CD14-positive monocyte (primary cell): ENCODE data around the gene KIRREL1. TPM values are rescaled to one million over a fixed set of nuclear protein-coding genes. Genes with fewer than 3 reads are reported as not detected.

Experiments
- DNase-seq, 3 donors: peaks; one replicate each; pipeline ENCODE4 v3.0.0-alpha.2; 2011 to 2022
- H2AFZ ChIP-seq: 2 replicates; pipeline ENCODE4 v1.6.0; 2012; ENCODE audit warnings: mild to moderate bottlenecking, low read depth, low read length, inconsistent platforms; ENCODE audit not compliant: insufficient read depth, poor library complexity, severe bottlenecking
- H3K27ac ChIP-seq, 2 donors: 1 replicate in 1 of 2; 2 replicates in 1 of 2; pipeline ENCODE4 v1.5.1; 2012 to 2013; ENCODE audit warnings: low read length in 2 of 2, control low read depth in 1 of 2, inconsistent platforms in 1 of 2, low read depth in 1 of 2, mild to moderate bottlenecking in 1 of 2
- H3K27me3 ChIP-seq, 2 donors: one replicate each; pipeline versions ENCODE4 v1.6.0 to v1.6.1; 2011 to 2013; ENCODE audit warnings: low read length in 2 of 2; ENCODE audit not compliant: control insufficient read depth in 2 of 2, insufficient read depth in 2 of 2
- H3K36me3 ChIP-seq, 2 donors: replicated peaks in 1 of 2; 1 replicate in 1 of 2; 2 replicates in 1 of 2; pipeline versions ENCODE4 v1.5.1 to v1.6.1; 2012 to 2013; ENCODE audit warnings: low read length in 2 of 2, control low read depth in 1 of 2, inconsistent platforms in 1 of 2, mild to moderate bottlenecking in 1 of 2; ENCODE audit not compliant: insufficient read depth in 2 of 2, control insufficient read depth in 1 of 2
- H3K4me1 ChIP-seq, 2 donors: 1 replicate in 1 of 2; 2 replicates in 1 of 2; pipeline versions ENCODE4 v1.5.1 to v1.6.1; 2012 to 2013; ENCODE audit warnings: low read length in 2 of 2, control low read depth in 1 of 2, inconsistent platforms in 1 of 2, mild to moderate bottlenecking in 1 of 2, moderate library complexity in 1 of 2; ENCODE audit not compliant: insufficient read depth in 2 of 2, control insufficient read depth in 1 of 2
- H3K4me2 ChIP-seq: replicated peaks from 2 replicates; pipeline ENCODE3; 2012; ENCODE audit warnings: low read length, moderate library complexity, mild to moderate bottlenecking; ENCODE audit not compliant: poor library complexity, severe bottlenecking; ENCODE audit errors: extremely low read depth
- H3K4me3 ChIP-seq, 3 experiments: fragments of 200-600 bp in 1 of 3; sonication (generic) in 1 of 3; replicated peaks in 1 of 3; 1 replicate in 2 of 3; 2 replicates in 1 of 3; pipeline ENCODE4 v1.5.1; 2011 to 2013; ENCODE audit warnings: low read length in 3 of 3, mild to moderate bottlenecking in 3 of 3, control low read depth in 2 of 3, low read depth in 2 of 3, inconsistent platforms in 1 of 3, moderate library complexity in 1 of 3
- H3K79me2 ChIP-seq: 2 replicates; pipeline ENCODE4 v1.6.0; 2012; ENCODE audit warnings: mild to moderate bottlenecking, control low read depth, inconsistent platforms, low read length, moderate library complexity; ENCODE audit not compliant: insufficient read depth
- H3K9ac ChIP-seq: 2 replicates; pipeline ENCODE4 v1.6.0; 2017; ENCODE audit warnings: low read length, mild to moderate bottlenecking; ENCODE audit not compliant: insufficient read depth, poor library complexity, severe bottlenecking
- H3K9me3 ChIP-seq, 2 donors: replicated peaks in 1 of 2; 1 replicate in 1 of 2; 2 replicates in 1 of 2; pipeline versions ENCODE4 v1.5.1 to v1.6.1; 2012 to 2013; ENCODE audit warnings: low read length in 2 of 2, control low read depth in 1 of 2; ENCODE audit not compliant: control insufficient read depth in 1 of 2, insufficient read depth in 1 of 2
- H4K20me1 ChIP-seq: 2 replicates; pipeline ENCODE4 v1.6.0; 2012; ENCODE audit warnings: mild to moderate bottlenecking, low read length, control low read depth, moderate library complexity; ENCODE audit not compliant: insufficient read depth
- H3K27ac Mint-ChIP-seq, 7 donors: one replicate each; pipeline ENCODE4 v1.8.0; 2020; ENCODE audit warnings: mild to moderate bottlenecking in 7 of 7, mixed read lengths in 7 of 7, moderate library complexity in 6 of 7, inconsistent platforms in 2 of 7
- H3K27me3 Mint-ChIP-seq, 3 donors: one replicate each; pipeline ENCODE4 v1.8.0; 2021 to 2022; ENCODE audit warnings: low read depth in 3 of 3, mild to moderate bottlenecking in 3 of 3, mixed read lengths in 3 of 3, moderate library complexity in 3 of 3, inconsistent platforms in 1 of 3
- H3K36me3 Mint-ChIP-seq, 2 donors: one replicate each; pipeline ENCODE4 v1.8.0; 2020; ENCODE audit warnings: mixed read lengths in 2 of 2, inconsistent platforms in 1 of 2, mild to moderate bottlenecking in 1 of 2
- H3K4me1 Mint-ChIP-seq: one replicate; pipeline ENCODE4 v1.8.0; 2020; ENCODE audit warnings: mild to moderate bottlenecking, mixed read lengths
- H3K4me3 Mint-ChIP-seq, 2 donors: one replicate each; pipeline ENCODE4 v1.8.0; 2020; ENCODE audit warnings: mild to moderate bottlenecking in 2 of 2, mixed read lengths in 2 of 2, moderate library complexity in 1 of 2
- H3K9me3 Mint-ChIP-seq, 7 donors: one replicate each; pipeline ENCODE4 v1.8.0; 2020 to 2022; ENCODE audit warnings: mixed read lengths in 7 of 7, mild to moderate bottlenecking in 6 of 7, moderate library complexity in 6 of 7, inconsistent platforms in 2 of 7
- WGBS: methylation state at CpG from one replicate; pipeline ENCODE4 v1.1.5; 2013; ENCODE audit warnings: missing lambda C conversion rate; ENCODE audit not compliant: insufficient coverage; 5-methylcytosine and 5-hydroxymethylcytosine counted together
- intact Hi-C, 2 donors: fragments of 100-400 bp; cut with micrococcal nuclease; formaldehyde crosslinking; loops; one replicate each; pipeline versions ENCODE4 v1.15.0 to v1.15.1; 2023
- polyA plus RNA-seq, 3 donors: library from polyadenylated mRNA; depleted of rRNA in 1 of 3; unstranded in 2 of 3; stranded (reverse) in 1 of 3; fragments of 300-500 nt in 2 of 3; fragments of >200 nt in 1 of 3; fragmentation: Illumina TruSeq in 2 of 3; gene quantifications; 1 replicate in 2 of 3; 2 replicates in 1 of 3; pipeline ENCODE4 v1.2.3, GENCODE V29; 2012 to 2021
- TF ChIP-seq, protein P1 (sequence below): fragments of 200-600 bp; IDR thresholded peaks from one replicate; pipeline ENCODE4 v1.8.0; 2022; ENCODE audit warnings: antibody characterized with exemption, mild to moderate bottlenecking

The KIRREL1 gene
- polyA plus RNA-seq, 3 donors, result not detected

GRCh38 chr1:158121604-158122254, 128.3 kb downstream of the KIRREL1 start:
- Mint-ChIP-seq H3K4me3 (peak overlapping the region in 1 of 2 donors; percentile 39), H3K4me1 (peaks cover 17% of the 10 kb centered on the region), H3K27me3 (peaks cover 42 to 64% (median 56%) of the 10 kb centered on the region in 3 donors), H3K27ac (no peak overlapping the region), H3K9me3 (peaks cover 0 to 4% (median 0%) of the 10 kb centered on the region in 7 donors), H3K36me3 (no peaks in the 10 kb centered on the region)
- Histone ChIP-seq H3K9ac (no peak overlapping the region), H3K27ac (no peak overlapping the region), H3K4me3 (no peak overlapping the region), H3K27me3 (peaks cover 10 to 58% of the 10 kb centered on the region in 2 donors), H2AFZ (no peak overlapping the region), H4K20me1 (no peaks in the 10 kb centered on the region), H3K9me3 (no peaks in the 10 kb centered on the region), H3K4me1 (peaks cover 7 to 11% of the 10 kb centered on the region in 2 donors), H3K4me2 (no peak overlapping the region), H3K36me3 (no peaks in the 10 kb centered on the region), H3K79me2 (no peaks in the 10 kb centered on the region)
- TF ChIP-seq, protein P1, sequence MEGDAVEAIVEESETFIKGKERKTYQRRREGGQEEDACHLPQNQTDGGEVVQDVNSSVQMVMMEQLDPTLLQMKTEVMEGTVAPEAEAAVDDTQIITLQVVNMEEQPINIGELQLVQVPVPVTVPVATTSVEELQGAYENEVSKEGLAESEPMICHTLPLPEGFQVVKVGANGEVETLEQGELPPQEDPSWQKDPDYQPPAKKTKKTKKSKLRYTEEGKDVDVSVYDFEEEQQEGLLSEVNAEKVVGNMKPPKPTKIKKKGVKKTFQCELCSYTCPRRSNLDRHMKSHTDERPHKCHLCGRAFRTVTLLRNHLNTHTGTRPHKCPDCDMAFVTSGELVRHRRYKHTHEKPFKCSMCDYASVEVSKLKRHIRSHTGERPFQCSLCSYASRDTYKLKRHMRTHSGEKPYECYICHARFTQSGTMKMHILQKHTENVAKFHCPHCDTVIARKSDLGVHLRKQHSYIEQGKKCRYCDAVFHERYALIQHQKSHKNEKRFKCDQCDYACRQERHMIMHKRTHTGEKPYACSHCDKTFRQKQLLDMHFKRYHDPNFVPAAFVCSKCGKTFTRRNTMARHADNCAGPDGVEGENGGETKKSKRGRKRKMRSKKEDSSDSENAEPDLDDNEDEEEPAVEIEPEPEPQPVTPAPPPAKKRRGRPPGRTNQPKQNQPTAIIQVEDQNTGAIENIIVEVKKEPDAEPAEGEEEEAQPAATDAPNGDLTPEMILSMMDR, result no peak
- intact Hi-C loops, result loop anchor here in 1 of 2 donors (10.0 kb wide), 2 partner anchors 127 to 157 kb away; partner anchors contain the start of gene KIRREL1
- DNase-seq, result no peak
- 49% methylated on average over 3 of the region's 5 CpGs for WGBS

- no peaks in the 10 kb centered on the region for H3K9me3 ChIP-seq
- H2AFZ ChIP-seq, result no peak overlapping the region
- no peak overlapping the region for H3K9ac ChIP-seq
- no peaks in the 10 kb centered on the region for H3K36me3 Mint-ChIP-seq
- peaks cover 15% of the 10 kb centered on the region for H3K4me1 Mint-ChIP-seq
- no peaks in the 10 kb centered on the region for H4K20me1 ChIP-seq
- WGBS, result 100% methylated on average over 1 of the region's 2 CpGs
- TF ChIP-seq, protein P1, result no peak
- H3K79me2 ChIP-seq, result no peaks in the 10 kb centered on the region
- no peak for DNase-seq
- peaks cover 10 to 55% of the 10 kb centered on the region in 2 donors for H3K27me3 ChIP-seq
- H3K4me3 Mint-ChIP-seq, result no peak overlapping the region
- intact Hi-C loops, result loop anchor here in 1 of 2 donors (10.0 kb wide), 2 partner anchors 128 to 158 kb away; partner anchors contain the start of gene KIRREL1
- H3K27ac Mint-ChIP-seq, result no peak overlapping the region
- H3K27ac ChIP-seq, result no peak overlapping the region
- no peak overlapping the region for H3K4me2 ChIP-seq
- no peak overlapping the region for H3K4me3 ChIP-seq
- H3K4me1 ChIP-seq, result peaks cover 6 to 8% of the 10 kb centered on the region in 2 donors
- peaks cover 0 to 4% (median 0%) of the 10 kb centered on the region in 7 donors for H3K9me3 Mint-ChIP-seq
- H3K36me3 ChIP-seq, result no peaks in the 10 kb centered on the region
- H3K27me3 Mint-ChIP-seq, result peaks cover 39 to 58% (median 58%) of the 10 kb centered on the region in 3 donors
Measured at GRCh38 chr1:158122833-158123388, 129.5 kb downstream of the KIRREL1 start.
